H1 (cell line): ENCODE results near the gene PLA2G15. TPM values are rescaled to one million over a fixed set of nuclear protein-coding genes. Genes with fewer than 3 reads are reported as not detected.
A peak's percentile ranks its signal among the peaks of the same experiment; 100 is the strongest.

Experiments used
- CHD1 ChIP-seq: IDR thresholded peaks from 2 replicates; pipeline ENCODE4 v1.6.1; 2012; ENCODE audit warnings: low read depth, low read length, improper control_type of control experiment
- EZH2 ChIP-seq: fragments of 200-600 bp; sonication (generic); IDR thresholded peaks from 2 replicates; pipeline ENCODE4 v1.7.1; 2012; ENCODE audit warnings: low read depth, mild to moderate bottlenecking, moderate library complexity, low read length, inconsistent platforms; ENCODE audit not compliant: severe bottlenecking
- RAD21 ChIP-seq, 2 experiments: IDR thresholded peaks in 1 of 2; conservative IDR thresholded peaks in 1 of 2; 2 replicates each; pipeline ENCODE4 v1.6.1; 2011; ENCODE audit warnings: low read depth in 2 of 2, low read length in 2 of 2, improper control_type of control experiment in 1 of 2, inconsistent platforms in 1 of 2, mild to moderate bottlenecking in 1 of 2, moderate library complexity in 1 of 2
- RBBP5 ChIP-seq: IDR thresholded peaks from 2 replicates; pipeline ENCODE4 v1.7.1; 2012; ENCODE audit warnings: low read depth, mild to moderate bottlenecking, inconsistent platforms, low read length, moderate library complexity, borderline replicate concordance
- SP1 ChIP-seq: IDR thresholded peaks from 2 replicates; pipeline ENCODE4 v1.6.1; 2011; ENCODE audit warnings: low read depth, low read length
- SRF ChIP-seq: IDR thresholded peaks from 2 replicates; pipeline ENCODE4 v1.6.1; 2011; ENCODE audit warnings: mild to moderate bottlenecking, low read depth, low read length, moderate library complexity
- TCF12 ChIP-seq: IDR thresholded peaks from 2 replicates; pipeline ENCODE4 v1.6.1; 2011; ENCODE audit warnings: low read depth, mild to moderate bottlenecking, low read length
- YY1 ChIP-seq: IDR thresholded peaks from 2 replicates; pipeline ENCODE4 v1.6.1; 2011; ENCODE audit warnings: low read depth, mild to moderate bottlenecking, low read length
- polyA plus RNA-seq, 7 experiments: library from polyadenylated mRNA; depleted of rRNA in 3 of 7; stranded (reverse) in 5 of 7; unstranded in 2 of 7; fragments of >200 nt in 5 of 7; fragments of 200-250 nt in 2 of 7; gene quantifications; 1 replicate in 5 of 7; 2 replicates in 1 of 7; 4 replicates in 1 of 7; pipeline versions ENCODE4 v1.2.1 to v1.2.3, GENCODE V29; 2011 to 2013; ENCODE audit warnings: missing spikeins in 2 of 7, mixed read lengths in 2 of 7
- total RNA-seq: library from RNA; stranded (reverse); fragmentation: NEBNext Ultra II Directional; extraction: Animal tissue kit (Norgen Biotek cat#: 25700); gene quantifications from 2 replicates; pipeline ENCODE4 v1.2.1, GENCODE V29; 2021

PLA2G15 gene
- total and polyA plus RNA-seq, 2 of the 8 experiments (the other 6 are each of a cell fraction or from before 2014, with no cell fraction given), result 11.2 to 12.0 TPM

DNA sequence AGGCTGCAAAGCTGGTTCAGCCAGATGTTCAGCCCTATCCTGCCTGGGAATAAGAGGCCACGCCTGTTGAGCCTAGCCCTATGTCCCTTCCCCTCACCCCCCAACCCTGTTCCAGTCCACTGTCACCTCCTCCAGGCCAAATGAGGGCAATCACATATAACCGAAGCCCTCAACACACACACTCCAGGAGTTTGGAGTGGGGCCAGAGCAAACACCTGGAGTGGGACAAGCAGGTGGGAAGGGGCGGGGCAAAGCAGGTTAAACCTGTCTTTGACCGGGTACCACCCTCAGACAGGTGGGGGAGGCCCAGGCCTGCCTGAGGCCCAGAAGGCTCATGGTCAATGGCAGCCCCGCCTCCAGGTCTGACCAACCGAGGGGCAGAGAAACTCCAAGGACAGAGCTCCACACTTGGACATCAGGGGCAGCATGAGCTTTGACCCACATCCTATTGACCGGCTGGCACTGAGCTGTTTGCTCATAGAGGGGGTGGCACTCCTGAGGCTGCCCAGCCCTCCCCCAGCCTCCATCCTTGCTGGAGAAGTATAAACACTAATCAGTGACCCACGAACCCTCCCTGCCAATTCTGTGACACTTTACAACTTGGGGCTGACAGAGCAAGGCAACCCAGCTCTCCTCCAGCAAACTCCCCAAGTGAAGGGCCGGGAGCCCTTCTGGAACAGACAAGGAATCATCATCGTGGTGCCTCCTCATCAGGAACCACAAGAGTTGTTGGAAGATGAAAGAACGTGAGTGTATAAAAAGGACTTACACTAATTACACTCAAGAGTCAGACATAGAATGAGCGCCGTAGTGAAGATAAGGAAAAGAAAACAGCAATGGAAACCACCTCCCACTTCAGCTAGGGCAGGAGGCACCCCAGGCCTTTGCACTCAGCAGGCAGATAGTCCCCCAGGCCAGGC lies 10.7 kb upstream of the PLA2G15 start (continued):
- no peak for TF ChIP-seq RAD21 (IDR thresholded peaks at IDR 0.05 in 1 of 2, conservative IDR thresholded peaks at IDR 0.05 in 1 of 2; ENCODE audit: low read depth in 2 of 2, low read length in 2 of 2)
- TF ChIP-seq YY1, result no peak
- no peak for TF ChIP-seq TCF12
- 0 out of 2 replicates have a peak, but pooled peaks have one; percentile 6 for TF ChIP-seq RBBP5
- no peak for TF ChIP-seq CHD1
- no peak for TF ChIP-seq SRF
- peak; percentile 3 for TF ChIP-seq EZH2
- 0 out of 2 replicates have a peak, but pooled peaks have one; percentile 37 for TF ChIP-seq SP1
